ENCODE data around the gene DUS2. TPM values are rescaled to one million over a fixed set of nuclear protein-coding genes. Genes with fewer than 3 reads are reported as not detected.

Gene DUS2
- polyA plus RNA-seq, 1 donor (not counting 4 experiments of a cell fraction or from before 2014, with no cell fraction given): 22.9 TPM

DNA sequence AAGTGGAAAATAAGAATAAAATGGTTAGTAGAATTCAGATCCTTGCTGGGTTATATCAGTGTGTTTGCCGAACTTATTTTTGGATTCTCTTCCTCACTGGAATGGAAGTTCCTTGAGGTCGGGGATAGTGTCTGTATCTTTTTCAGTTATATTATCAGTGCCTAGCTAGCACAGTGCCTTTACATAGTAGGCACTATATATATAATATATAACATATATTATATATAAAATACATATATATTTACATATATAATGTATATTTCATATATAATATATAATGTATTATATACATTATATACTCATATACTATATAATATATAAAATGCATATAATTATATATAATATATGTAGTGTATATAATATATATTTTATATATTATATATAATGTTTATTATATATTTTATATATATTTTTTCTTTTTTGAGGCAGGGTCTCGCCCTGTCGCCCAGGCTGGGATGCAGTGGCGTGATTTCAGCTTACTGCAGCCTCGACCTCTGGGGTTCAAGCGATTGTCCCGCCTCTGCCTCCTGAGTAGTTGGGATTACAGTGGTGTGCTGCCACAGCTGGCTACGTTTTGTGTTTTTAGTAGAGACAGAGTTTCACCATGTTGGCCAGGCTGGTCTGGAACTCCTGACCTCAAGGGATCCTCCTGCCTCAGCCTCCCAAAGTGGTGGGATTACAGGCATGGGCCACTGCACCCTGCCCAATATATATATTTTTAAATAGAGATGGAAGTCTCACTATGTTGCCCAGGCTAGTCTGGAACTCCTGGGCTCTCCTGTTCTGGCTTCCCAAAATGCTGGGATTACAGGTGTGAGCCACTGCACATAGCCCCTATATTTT is 65.3 kb downstream of the DUS2 start:
- dilution Hi-C loops (cut with MboI; ENCODE audit: extremely low pct_ligation_motif_present, low sequenced_read_pairs): no loop called here
- Histone ChIP-seq H3K4me3 (ENCODE audit: control insufficient read depth in 2 of 3, extremely low read depth in 1 of 3, insufficient read depth in 2 of 3, low read depth in 1 of 3, low read length in 3 of 3) (no peak overlapping the region), H4K20me1 (ENCODE audit: control insufficient read depth, extremely low read depth, insufficient read depth, low read length) (no peaks in the 10 kb centered on the region), H3K27me3 (ENCODE audit: control insufficient read depth, extremely low read depth, insufficient read depth, low read length) (no peaks in the 10 kb centered on the region), H3K79me2 (ENCODE audit: control insufficient read depth, insufficient read depth, low read length) (peaks cover 64% of the 10 kb centered on the region), H3K9ac (ENCODE audit: control insufficient read depth, extremely low read depth, insufficient read depth, low read length) (no peak overlapping the region), H3K9me3 (ENCODE audit: control insufficient read depth, low read depth, low read length) (no peaks in the 10 kb centered on the region), H3K36me3 (ENCODE audit: control insufficient read depth in 2 of 2, extremely low read depth in 1 of 2, insufficient read depth in 2 of 2, low read length in 2 of 2) (no peaks in the 10 kb centered on the region), H3K4me1 (ENCODE audit: control insufficient read depth, extremely low read depth, insufficient read depth, low read length) (peaks cover 54% of the 10 kb centered on the region), H2AFZ (ENCODE audit: control insufficient read depth, low read length) (no peak overlapping the region), H3K9me1 (ENCODE audit: control insufficient read depth, extremely low read depth, insufficient read depth, low read length) (no peaks in the 10 kb centered on the region), H3K27ac (ENCODE audit: control insufficient read depth, insufficient read depth, low read length) (no peak overlapping the region), H3K4me2 (ENCODE audit: control insufficient read depth, extremely low read depth, insufficient read depth, low read depth, low read length) (no peak overlapping the region)
- TF ChIP-seq EZH2 (IDR thresholded peaks at IDR 0.05; ENCODE audit: low read length) (no peak), CTCF (optimal IDR thresholded peaks at IDR 0.05 in 1 of 3, IDR thresholded peaks at IDR 0.05 in 1 of 3, conservative IDR thresholded peaks at IDR 0.05 in 1 of 3; ENCODE audit: extremely low read depth in 1 of 3, insufficient read depth in 2 of 3, low read length in 3 of 3) (no peak)
- DNase-seq (ENCODE audit: low read depth, low spot score) (no peak), FAIRE-seq (no peak)

- H3K9me1 ChIP-seq (ENCODE audit: control insufficient read depth, extremely low read depth, insufficient read depth, low read length): no peaks in the 10 kb centered on the region
Measured at GRCh38 chr16:68089067-68089466, 66.0 kb downstream of the DUS2 start.

More at GRCh38 chr16:68089067-68089466, 66.0 kb downstream of the DUS2 start:
- no peak for FAIRE-seq
- no peak for TF ChIP-seq EZH2 (IDR thresholded peaks at IDR 0.05; ENCODE audit: low read length)
- no peak for TF ChIP-seq CTCF (optimal IDR thresholded peaks at IDR 0.05 in 1 of 3, IDR thresholded peaks at IDR 0.05 in 1 of 3, conservative IDR thresholded peaks at IDR 0.05 in 1 of 3; ENCODE audit: extremely low read depth in 1 of 3, insufficient read depth in 2 of 3, low read length in 3 of 3)
- Histone ChIP-seq H2AFZ (ENCODE audit: control insufficient read depth, low read length) (no peak overlapping the region), H3K4me3 (ENCODE audit: control insufficient read depth in 2 of 3, extremely low read depth in 1 of 3, insufficient read depth in 2 of 3, low read depth in 1 of 3, low read length in 3 of 3) (no peak overlapping the region), H3K27ac (ENCODE audit: control insufficient read depth, insufficient read depth, low read length) (no peak overlapping the region), H3K9me3 (ENCODE audit: control insufficient read depth, low read depth, low read length) (no peaks in the 10 kb centered on the region), H4K20me1 (ENCODE audit: control insufficient read depth, extremely low read depth, insufficient read depth, low read length) (no peaks in the 10 kb centered on the region), H3K79me2 (ENCODE audit: control insufficient read depth, insufficient read depth, low read length) (peaks cover 72% of the 10 kb centered on the region), H3K4me1 (ENCODE audit: control insufficient read depth, extremely low read depth, insufficient read depth, low read length) (peaks cover 61% of the 10 kb centered on the region), H3K4me2 (ENCODE audit: control insufficient read depth, extremely low read depth, insufficient read depth, low read depth, low read length) (no peak overlapping the region), H3K27me3 (ENCODE audit: control insufficient read depth, extremely low read depth, insufficient read depth, low read length) (no peaks in the 10 kb centered on the region), H3K9ac (ENCODE audit: control insufficient read depth, extremely low read depth, insufficient read depth, low read length) (no peak overlapping the region), H3K36me3 (ENCODE audit: control insufficient read depth in 2 of 2, extremely low read depth in 1 of 2, insufficient read depth in 2 of 2, low read length in 2 of 2) (no peaks in the 10 kb centered on the region)
- no peak for DNase-seq (ENCODE audit: low read depth, low spot score)
- dilution Hi-C loops (cut with MboI; ENCODE audit: extremely low pct_ligation_motif_present, low sequenced_read_pairs): no loop called here
